ENCODE measurements around the gene ATP8A2. TPM values are rescaled to one million over a fixed set of nuclear protein-coding genes. Genes with fewer than 3 reads are reported as not detected.

ATP8A2 gene
- total and polyA plus RNA-seq, 2 of the 8 experiments (the other 6 are each of a cell fraction or from before 2014, with no cell fraction given): 2.4 to 8.3 TPM

- Histone ChIP-seq H3K14ac (ENCODE audit: insufficient read length) (no peak overlapping the region), H4K5ac (ENCODE audit: insufficient read length, low read depth, low read length) (no peak overlapping the region), H2BK20ac (ENCODE audit: low read length) (no peak overlapping the region), H2BK12ac (ENCODE audit: low read depth, low read length) (no peak overlapping the region), H4K91ac (replicated peaks; ENCODE audit: insufficient read length, low read length) (no peak overlapping the region), H3K4ac (replicated peaks; ENCODE audit: insufficient read length, low read depth, low read length) (no peak overlapping the region), H2AK5ac (ENCODE audit: low read depth, low read length) (no peak overlapping the region), H3K79me2 (ENCODE audit: control insufficient read depth in 1 of 2, insufficient read depth in 2 of 2, low read length in 2 of 2) (no peaks in the 10 kb centered on the region), H3K9ac (replicated peaks in 1 of 4; ENCODE audit: extremely low read depth in 1 of 4, low read depth in 3 of 4, low read length in 3 of 4) (no peak overlapping the region), H3K23me2 (ENCODE audit: low read depth, low read length) (no peaks in the 10 kb centered on the region), H4K20me1 (replicated peaks in 1 of 2; ENCODE audit: control insufficient read depth in 1 of 2, insufficient read depth in 2 of 2, low read length in 2 of 2) (no peaks in the 10 kb centered on the region), H2BK15ac (ENCODE audit: low read length) (no peak overlapping the region), H4K8ac (ENCODE audit: extremely low read depth, insufficient read depth, low read length) (no peak overlapping the region), H2AFZ (ENCODE audit: low read length) (no peak overlapping the region), H3K27me3 (replicated peaks in 1 of 4; ENCODE audit: control insufficient read depth in 3 of 4, extremely low read depth in 1 of 4, insufficient read depth in 3 of 4, low read length in 3 of 4) (no peaks in the 10 kb centered on the region), H3K23ac (ENCODE audit: insufficient read length) (no peak overlapping the region), H3K4me1 (replicated peaks in 1 of 4; ENCODE audit: control insufficient read depth in 3 of 4, insufficient read depth in 4 of 4, low read length in 3 of 4) (peaks cover 0 to 1% (median 0%) of the 10 kb centered on the region in 4 experiments; a peak in 2 of 7 replicates), H3K4me2 (ENCODE audit: insufficient read depth in 1 of 2, low read depth in 2 of 2, low read length in 2 of 2) (no peak overlapping the region), H2BK120ac (replicated peaks; ENCODE audit: low read depth, low read length) (no peak overlapping the region), H3K56ac (replicated peaks; ENCODE audit: insufficient read length, low read depth, low read length) (no peak overlapping the region), H3K4me3 (ENCODE audit: extremely low read depth in 1 of 4, insufficient read depth in 2 of 4, low read depth in 3 of 4, low read length in 4 of 4) (no peak overlapping the region), H3K27ac (ENCODE audit: low read depth, low read length) (no peak overlapping the region), H2BK5ac (ENCODE audit: low read depth, low read length) (no peak overlapping the region), H3K36me3 (ENCODE audit: control insufficient read depth in 2 of 4, insufficient read depth in 4 of 4, low read length in 3 of 4) (no peaks in the 10 kb centered on the region), H3K18ac (ENCODE audit: extremely low read depth, low read length) (no peak overlapping the region), H3K79me1 (ENCODE audit: low read depth, low read length) (no peaks in the 10 kb centered on the region), H3K9me3 (ENCODE audit: insufficient read depth in 2 of 2, low read depth in 1 of 2, low read length in 1 of 2) (no peaks in the 10 kb centered on the region)
- ChIA-PET POLR2A (ENCODE audit: partially characterized antibody) (no interaction called here), CTCF (ENCODE audit: partially characterized antibody) (interaction anchor here (0.9 to 1.2 kb wide), 2 partner anchors 9 to 12 kb away, joined by 3 to 4 read pairs; no protein-coding TSS in a partner anchor)
- TF ChIP-seq CHD1 (IDR thresholded peaks at IDR 0.05; ENCODE audit: low read depth, low read length): no peak
- no peak for TF ChIP-seq E2F6 (IDR thresholded peaks at IDR 0.05)
- TF ChIP-seq SUZ12 (IDR thresholded peaks at IDR 0.05; ENCODE audit: low read length): no peak
- TF ChIP-seq RAD21 (IDR thresholded peaks at IDR 0.05 in 1 of 2, conservative IDR thresholded peaks at IDR 0.05 in 1 of 2; ENCODE audit: low read depth in 2 of 2, low read length in 2 of 2): no peak
- TF ChIP-seq KDM4A (IDR thresholded peaks at IDR 0.05; ENCODE audit: low read depth, low read length, severe bottlenecking): no peak
- no peak for TF ChIP-seq RFX5 (IDR thresholded peaks at IDR 0.05; ENCODE audit: borderline replicate concordance, low read depth, low read length)
- no peak for TF ChIP-seq SIN3A (conservative IDR thresholded peaks at IDR 0.05 in 1 of 2, IDR thresholded peaks at IDR 0.05 in 1 of 2; ENCODE audit: low read depth in 1 of 2, low read length in 2 of 2)
- no peak for TF ChIP-seq HDAC6 (IDR thresholded peaks at IDR 0.05; ENCODE audit: low read depth, low read length)
- TF ChIP-seq SRF (IDR thresholded peaks at IDR 0.05; ENCODE audit: low read depth, low read length): no peak
- TF ChIP-seq SIX5 (IDR thresholded peaks at IDR 0.05; ENCODE audit: low read depth, low read length): no peak
- TF ChIP-seq JUND (IDR thresholded peaks at IDR 0.05; ENCODE audit: low read length): no peak
- no peak for TF ChIP-seq CBX5 (IDR thresholded peaks at IDR 0.05; ENCODE audit: low read depth, low read length)
- no peak for TF ChIP-seq CHD2 (IDR thresholded peaks at IDR 0.05; ENCODE audit: low read length)
- no peak for TF ChIP-seq EZH2 (IDR thresholded peaks at IDR 0.05; ENCODE audit: low read depth, low read length, severe bottlenecking)
- FAIRE-seq (no peak), DNase-seq (ENCODE audit: low read depth in 1 of 2, low spot score in 2 of 2) (no peak)
- 88% methylated on average over 6 of the region's 6 CpGs; no CpG with 5 or more reads in 1 of the 2 experiments for WGBS, 2 experiments (ENCODE audit: extremely low coverage in 1 of 2, insufficient coverage in 1 of 2, insufficient read length in 1 of 2, insufficient replicate concordance in 2 of 2, low coverage in 1 of 2, low lambda C conversion rate in 2 of 2, missing lambda C conversion rate in 1 of 2)
Measured at GRCh38 chr13:25744178-25744577, 372.4 kb downstream of the ATP8A2 start.

All from H1 (cell line).